Gastroesophageal sphincter (tissue), 3 donors: Measurements from ENCODE around the gene COPS4.

ENCODE experiments used
- CTCF ChIP-seq, 4 experiments: fragments of 200-600 bp in 2 of 4; fragments of 450-650 bp in 2 of 4; sonication (generic) in 1 of 4; IDR thresholded peaks; one replicate each; pipeline ENCODE4 v1.5.1; 2017 to 2019; ENCODE audit warnings: antibody characterized with exemption in 4 of 4, mild to moderate bottlenecking in 2 of 4, moderate library complexity in 2 of 4
- EP300 ChIP-seq: sonication (generic); formaldehyde crosslinking; IDR thresholded peaks from one replicate; pipeline ENCODE4 v1.6.1; 2017; ENCODE audit warnings: antibody characterized with exemption, mild to moderate bottlenecking
- POLR2A ChIP-seq, 2 donors: fragments of 450-650 bp; IDR thresholded peaks; one replicate each; pipeline ENCODE4 v1.6.1; 2017; ENCODE audit warnings: antibody characterized with exemption in 2 of 2, mild to moderate bottlenecking in 2 of 2, moderate library complexity in 1 of 2
- POLR2AphosphoS5 ChIP-seq: sonication (generic); formaldehyde crosslinking; IDR thresholded peaks from one replicate; pipeline ENCODE4 v1.6.1; 2017; ENCODE audit warnings: antibody characterized with exemption

- TF ChIP-seq CTCF (IDR thresholded peaks at IDR 0.05), result no peak
- TF ChIP-seq POLR2AphosphoS5, result no peak
- no peak for TF ChIP-seq EP300
- TF ChIP-seq POLR2A (IDR thresholded peaks at IDR 0.05), result no peak
These were observed 89.3 kb downstream of the COPS4 start for GRCh38 chr4:83124111-83124780.
